HEK293 (cell line): ENCODE measurements around the gene MYO1F.

Source experiments
- BCL11A ChIP-seq: fragments of 450-650 bp; formaldehyde crosslinking; IDR thresholded peaks from 2 replicates; pipeline ENCODE4 v1.5.1; 2016; ENCODE audit warnings: low read depth, missing biosample characterization, missing genetic modification characterization
- KLF10 ChIP-seq: fragments of 450-650 bp; IDR thresholded peaks from 2 replicates; pipeline ENCODE4 v1.5.1; 2018; ENCODE audit warnings: missing biosample characterization, mild to moderate bottlenecking, missing genetic modification characterization
- KLF8 ChIP-seq: fragments of 450-650 bp; formaldehyde crosslinking; IDR thresholded peaks from 2 replicates; pipeline ENCODE4 v1.5.1; 2016; ENCODE audit warnings: missing biosample characterization, missing genetic modification characterization
- KLF9 ChIP-seq: fragments of 450-650 bp; formaldehyde crosslinking; IDR thresholded peaks from 2 replicates; pipeline ENCODE4 v1.5.1; 2016; ENCODE audit warnings: missing biosample characterization, missing genetic modification characterization, low read depth
- TSHZ1 ChIP-seq: fragments of 450-650 bp; formaldehyde crosslinking; IDR thresholded peaks from 2 replicates; pipeline ENCODE4 v1.5.1; 2016; ENCODE audit warnings: missing biosample characterization, missing genetic modification characterization, borderline replicate concordance
- WT1 ChIP-seq: fragments of 450-650 bp; formaldehyde crosslinking; IDR thresholded peaks from 2 replicates; pipeline ENCODE4 v1.5.1; 2016; ENCODE audit warnings: missing biosample characterization, missing genetic modification characterization
- YY1 ChIP-seq: fragments of 450-650 bp; formaldehyde crosslinking; IDR thresholded peaks from 2 replicates; pipeline ENCODE4 v1.5.1; 2018; ENCODE audit warnings: missing biosample characterization, missing genetic modification characterization
- ZBTB6 ChIP-seq: fragments of 450-650 bp; formaldehyde crosslinking; IDR thresholded peaks from 2 replicates; pipeline ENCODE4 v1.5.1; 2017; ENCODE audit warnings: missing biosample characterization, missing genetic modification characterization
- ZFP37 ChIP-seq: fragments of 450-650 bp; formaldehyde crosslinking; IDR thresholded peaks from 2 replicates; pipeline ENCODE4 v1.5.1; 2016; ENCODE audit warnings: missing biosample characterization, missing genetic modification characterization
- ZFP69B ChIP-seq: fragments of 450-650 bp; formaldehyde crosslinking; IDR thresholded peaks from 2 replicates; pipeline ENCODE4 v1.5.1; 2016; ENCODE audit warnings: missing biosample characterization, missing genetic modification characterization
- ZNF146 ChIP-seq: fragments of 450-650 bp; formaldehyde crosslinking; IDR thresholded peaks from 2 replicates; pipeline ENCODE4 v1.5.1; 2016; ENCODE audit warnings: missing biosample characterization, missing genetic modification characterization
- ZNF221 ChIP-seq: fragments of 450-650 bp; formaldehyde crosslinking; IDR thresholded peaks from 2 replicates; pipeline ENCODE4 v1.5.1; 2017; ENCODE audit warnings: missing biosample characterization, missing genetic modification characterization, borderline replicate concordance
- ZNF239 ChIP-seq: fragments of 450-650 bp; formaldehyde crosslinking; IDR thresholded peaks from 2 replicates; pipeline ENCODE4 v1.5.1; 2016; ENCODE audit warnings: missing biosample characterization, missing genetic modification characterization
- ZNF292 ChIP-seq: fragments of 450-650 bp; formaldehyde crosslinking; IDR thresholded peaks from 2 replicates; pipeline ENCODE4 v1.5.1; 2016; ENCODE audit warnings: low read depth, missing biosample characterization, missing genetic modification characterization, borderline replicate concordance
- ZNF362 ChIP-seq: fragments of 450-650 bp; formaldehyde crosslinking; IDR thresholded peaks from 2 replicates; pipeline ENCODE4 v1.5.1; 2016; ENCODE audit warnings: missing biosample characterization, missing genetic modification characterization
- ZNF768 ChIP-seq: fragments of 450-650 bp; formaldehyde crosslinking; IDR thresholded peaks from 2 replicates; pipeline ENCODE4 v1.5.1; 2018; ENCODE audit warnings: missing biosample characterization, mild to moderate bottlenecking, missing genetic modification characterization
- ZNF785 ChIP-seq: fragments of 450-650 bp; formaldehyde crosslinking; IDR thresholded peaks from 2 replicates; pipeline ENCODE4 v1.5.1; 2016; ENCODE audit warnings: missing biosample characterization, missing genetic modification characterization
- ZSCAN16 ChIP-seq: fragments of 450-650 bp; formaldehyde crosslinking; IDR thresholded peaks from 2 replicates; pipeline ENCODE4 v1.5.1; 2016; ENCODE audit warnings: missing biosample characterization, missing genetic modification characterization
- TF ChIP-seq, protein P1 (sequence below): fragments of 450-650 bp; formaldehyde crosslinking; IDR thresholded peaks from 2 replicates; pipeline ENCODE4 v1.5.1; 2016; ENCODE audit warnings: missing biosample characterization, missing genetic modification characterization
- TF ChIP-seq, protein P2 (sequence below): fragments of 450-650 bp; formaldehyde crosslinking; IDR thresholded peaks from 2 replicates; pipeline ENCODE4 v1.5.1; 2016; ENCODE audit warnings: missing biosample characterization, missing genetic modification characterization
- TF ChIP-seq, protein P3 (sequence below): fragments of 450-650 bp; IDR thresholded peaks from 2 replicates; pipeline ENCODE4 v1.5.1; 2018; ENCODE audit warnings: missing biosample characterization, missing genetic modification characterization
- TF ChIP-seq, protein P4 (sequence below): fragments of 450-650 bp; formaldehyde crosslinking; IDR thresholded peaks from 2 replicates; pipeline ENCODE4 v1.5.1; 2016; ENCODE audit warnings: missing biosample characterization, missing genetic modification characterization
- TF ChIP-seq, protein P5 (sequence below): fragments of 450-650 bp; formaldehyde crosslinking; IDR thresholded peaks from 2 replicates; pipeline ENCODE4 v1.5.1; 2016; ENCODE audit warnings: missing biosample characterization, missing genetic modification characterization

MYO1F gene

GRCh38 chr19:8592231-8593009 is 15.2 kb upstream of the MYO1F start (continued):
- TF ChIP-seq ZNF292 (tag by site-specific recombination) (no peak), ZBTB6 (tag by site-specific recombination) (no peak), KLF9 (tag by site-specific recombination) (peak; percentile 100), ZFP37 (tag by site-specific recombination) (no peak), ZNF239 (tag by site-specific recombination) (no peak), YY1 (tag by site-specific recombination) (no peak), ZSCAN16 (tag by site-specific recombination) (no peak), TSHZ1 (tag by site-specific recombination) (no peak), ZNF221 (tag by site-specific recombination) (no peak), ZFP69B (tag by site-specific recombination) (no peak), WT1 (tag by site-specific recombination) (no peak; the same call in 1 of the 2 replicates), KLF10 (tag by site-specific recombination) (no peak; the same call in 1 of the 2 replicates), BCL11A (tag by site-specific recombination) (no peak), ZNF785 (tag by site-specific recombination) (no peak), ZNF362 (no peak), ZNF146 (tag by site-specific recombination) (no peak), ZNF768 (no peak), KLF8 (peak; percentile 89)
- TF ChIP-seq, protein P1, sequence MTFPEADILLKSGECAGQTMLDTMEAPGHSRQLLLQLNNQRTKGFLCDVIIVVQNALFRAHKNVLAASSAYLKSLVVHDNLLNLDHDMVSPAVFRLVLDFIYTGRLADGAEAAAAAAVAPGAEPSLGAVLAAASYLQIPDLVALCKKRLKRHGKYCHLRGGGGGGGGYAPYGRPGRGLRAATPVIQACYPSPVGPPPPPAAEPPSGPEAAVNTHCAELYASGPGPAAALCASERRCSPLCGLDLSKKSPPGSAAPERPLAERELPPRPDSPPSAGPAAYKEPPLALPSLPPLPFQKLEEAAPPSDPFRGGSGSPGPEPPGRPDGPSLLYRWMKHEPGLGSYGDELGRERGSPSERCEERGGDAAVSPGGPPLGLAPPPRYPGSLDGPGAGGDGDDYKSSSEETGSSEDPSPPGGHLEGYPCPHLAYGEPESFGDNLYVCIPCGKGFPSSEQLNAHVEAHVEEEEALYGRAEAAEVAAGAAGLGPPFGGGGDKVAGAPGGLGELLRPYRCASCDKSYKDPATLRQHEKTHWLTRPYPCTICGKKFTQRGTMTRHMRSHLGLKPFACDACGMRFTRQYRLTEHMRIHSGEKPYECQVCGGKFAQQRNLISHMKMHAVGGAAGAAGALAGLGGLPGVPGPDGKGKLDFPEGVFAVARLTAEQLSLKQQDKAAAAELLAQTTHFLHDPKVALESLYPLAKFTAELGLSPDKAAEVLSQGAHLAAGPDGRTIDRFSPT (tag by site-specific recombination): 0 out of 2 replicates have a peak, but pooled peaks have one; percentile 11
- TF ChIP-seq, protein P2, sequence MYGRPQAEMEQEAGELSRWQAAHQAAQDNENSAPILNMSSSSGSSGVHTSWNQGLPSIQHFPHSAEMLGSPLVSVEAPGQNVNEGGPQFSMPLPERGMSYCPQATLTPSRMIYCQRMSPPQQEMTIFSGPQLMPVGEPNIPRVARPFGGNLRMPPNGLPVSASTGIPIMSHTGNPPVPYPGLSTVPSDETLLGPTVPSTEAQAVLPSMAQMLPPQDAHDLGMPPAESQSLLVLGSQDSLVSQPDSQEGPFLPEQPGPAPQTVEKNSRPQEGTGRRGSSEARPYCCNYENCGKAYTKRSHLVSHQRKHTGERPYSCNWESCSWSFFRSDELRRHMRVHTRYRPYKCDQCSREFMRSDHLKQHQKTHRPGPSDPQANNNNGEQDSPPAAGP (tag by site-specific recombination): no peak; the same call in 1 of the 2 replicates
- TF ChIP-seq, protein P3, sequence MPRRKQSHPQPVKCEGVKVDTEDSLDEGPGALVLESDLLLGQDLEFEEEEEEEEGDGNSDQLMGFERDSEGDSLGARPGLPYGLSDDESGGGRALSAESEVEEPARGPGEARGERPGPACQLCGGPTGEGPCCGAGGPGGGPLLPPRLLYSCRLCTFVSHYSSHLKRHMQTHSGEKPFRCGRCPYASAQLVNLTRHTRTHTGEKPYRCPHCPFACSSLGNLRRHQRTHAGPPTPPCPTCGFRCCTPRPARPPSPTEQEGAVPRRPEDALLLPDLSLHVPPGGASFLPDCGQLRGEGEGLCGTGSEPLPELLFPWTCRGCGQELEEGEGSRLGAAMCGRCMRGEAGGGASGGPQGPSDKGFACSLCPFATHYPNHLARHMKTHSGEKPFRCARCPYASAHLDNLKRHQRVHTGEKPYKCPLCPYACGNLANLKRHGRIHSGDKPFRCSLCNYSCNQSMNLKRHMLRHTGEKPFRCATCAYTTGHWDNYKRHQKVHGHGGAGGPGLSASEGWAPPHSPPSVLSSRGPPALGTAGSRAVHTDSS: no peak
- TF ChIP-seq, protein P4, sequence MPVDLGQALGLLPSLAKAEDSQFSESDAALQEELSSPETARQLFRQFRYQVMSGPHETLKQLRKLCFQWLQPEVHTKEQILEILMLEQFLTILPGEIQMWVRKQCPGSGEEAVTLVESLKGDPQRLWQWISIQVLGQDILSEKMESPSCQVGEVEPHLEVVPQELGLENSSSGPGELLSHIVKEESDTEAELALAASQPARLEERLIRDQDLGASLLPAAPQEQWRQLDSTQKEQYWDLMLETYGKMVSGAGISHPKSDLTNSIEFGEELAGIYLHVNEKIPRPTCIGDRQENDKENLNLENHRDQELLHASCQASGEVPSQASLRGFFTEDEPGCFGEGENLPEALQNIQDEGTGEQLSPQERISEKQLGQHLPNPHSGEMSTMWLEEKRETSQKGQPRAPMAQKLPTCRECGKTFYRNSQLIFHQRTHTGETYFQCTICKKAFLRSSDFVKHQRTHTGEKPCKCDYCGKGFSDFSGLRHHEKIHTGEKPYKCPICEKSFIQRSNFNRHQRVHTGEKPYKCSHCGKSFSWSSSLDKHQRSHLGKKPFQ (tag by site-specific recombination): no peak
- TF ChIP-seq, protein P5, sequence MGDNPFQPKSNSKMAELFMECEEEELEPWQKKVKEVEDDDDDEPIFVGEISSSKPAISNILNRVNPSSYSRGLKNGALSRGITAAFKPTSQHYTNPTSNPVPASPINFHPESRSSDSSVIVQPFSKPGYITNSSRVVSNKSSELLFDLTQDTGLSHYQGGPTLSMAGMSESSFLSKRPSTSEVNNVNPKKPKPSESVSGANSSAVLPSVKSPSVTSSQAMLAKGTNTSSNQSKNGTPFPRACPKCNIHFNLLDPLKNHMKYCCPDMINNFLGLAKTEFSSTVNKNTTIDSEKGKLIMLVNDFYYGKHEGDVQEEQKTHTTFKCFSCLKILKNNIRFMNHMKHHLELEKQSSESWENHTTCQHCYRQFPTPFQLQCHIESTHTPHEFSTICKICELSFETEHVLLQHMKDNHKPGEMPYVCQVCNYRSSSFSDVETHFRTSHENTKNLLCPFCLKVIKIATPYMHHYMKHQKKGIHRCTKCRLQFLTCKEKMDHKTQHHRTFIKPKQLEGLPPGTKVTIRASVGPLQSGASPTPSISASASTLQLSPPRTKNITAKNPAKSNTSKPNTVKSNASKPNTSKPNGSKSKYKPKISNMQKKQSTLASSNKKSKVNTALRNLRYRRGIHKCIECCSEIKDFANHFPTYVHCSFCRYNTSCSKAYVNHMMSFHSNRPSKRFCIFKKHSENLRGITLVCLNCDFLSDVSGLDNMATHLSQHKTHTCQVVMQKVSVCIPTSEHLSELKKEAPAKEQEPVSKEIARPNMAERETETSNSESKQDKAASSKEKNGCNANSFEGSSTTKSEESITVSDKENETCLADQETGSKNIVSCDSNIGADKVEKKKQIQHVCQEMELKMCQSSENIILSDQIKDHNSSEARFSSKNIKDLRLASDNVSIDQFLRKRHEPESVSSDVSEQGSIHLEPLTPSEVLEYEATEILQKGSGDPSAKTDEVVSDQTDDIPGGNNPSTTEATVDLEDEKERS (tag by site-specific recombination): no peak
